NK-92 treated with Interleukin-12 subunit alpha and Interleukin-12 subunit beta, amount 100 ng/mL, for 24 hours (cell line): ENCODE measurements around the gene CEP128.

Experiments used
- DNase-seq: peaks from one replicate; lab custom pipeline; 2025; lab: John Stamatoyannopoulos, UW

Gene CEP128

GRCh38 chr14:80483331-80483730 lies 458.2 kb downstream of the CEP128 start:
- no peak for DNase-seq

GRCh38 chr14:80477388-80478160 lies 464.0 kb downstream of the CEP128 start:
- no peak for DNase-seq

GRCh38 chr14:80475074-80475473 lies 466.5 kb downstream of the CEP128 start:
- DNase-seq, result no peak

- DNase-seq, result no peak
Measured at GRCh38 chr14:80468331-80469122, 473.0 kb downstream of the CEP128 start.

GRCh38 chr14:80465546-80466220 lies 475.9 kb downstream of the CEP128 start:
- DNase-seq, result no peak

- no peak for DNase-seq
Measured at GRCh38 chr14:80464531-80465149, 476.9 kb downstream of the CEP128 start.

GRCh38 chr14:80456209-80456608 lies 485.3 kb downstream of the CEP128 start:
- no peak for DNase-seq

GRCh38 chr14:80455031-80455430 lies 486.5 kb downstream of the CEP128 start:
- no peak for DNase-seq

- DNase-seq, result no peak
Measured at GRCh38 chr14:80448267-80448666, 493.3 kb downstream of the CEP128 start.

- no peak for DNase-seq
Measured at GRCh38 chr14:80447392-80447791, 494.1 kb downstream of the CEP128 start.
